ENCODE measurements around the gene EMP1.
A peak's percentile ranks its signal among the peaks of the same experiment; 100 is the strongest.

EMP1 gene, protein sequence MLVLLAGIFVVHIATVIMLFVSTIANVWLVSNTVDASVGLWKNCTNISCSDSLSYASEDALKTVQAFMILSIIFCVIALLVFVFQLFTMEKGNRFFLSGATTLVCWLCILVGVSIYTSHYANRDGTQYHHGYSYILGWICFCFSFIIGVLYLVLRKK

GRCh38 chr12:13196130-13196921 is at the start of gene EMP1:
Gene EMP1 (plus strand): TSS chr12:13196726. CDS start chr12:13211511, 14,785 bp downstream.
- peak; percentile 100 for DNase-seq (ENCODE audit: low spot score)

GRCh38 chr12:13147688-13148484 is 48.6 kb upstream of the EMP1 start:
- DNase-seq (ENCODE audit: low spot score), result no peak

GRCh38 chr12:13148485-13148847 is 48.1 kb upstream of the EMP1 start:
- DNase-seq (ENCODE audit: low spot score), result no peak

DNA sequence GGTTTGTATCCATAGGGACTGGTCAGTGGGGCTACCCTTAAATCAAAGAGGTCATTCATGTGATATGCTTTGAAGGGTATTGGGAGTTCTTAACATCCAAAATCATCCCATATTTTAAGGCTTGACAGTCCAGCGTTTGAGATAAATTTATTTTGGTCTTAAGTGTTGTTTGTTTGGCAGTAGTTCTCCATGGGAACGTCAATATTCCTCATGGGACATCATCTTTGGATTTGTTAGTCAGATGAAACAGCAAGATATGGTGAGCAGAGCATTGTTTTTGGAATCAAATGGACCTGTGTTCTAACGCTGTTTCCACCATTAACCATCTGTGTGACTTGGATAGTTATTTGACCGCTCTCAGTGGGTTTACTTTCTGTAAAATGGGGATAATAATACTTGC is 47.1 kb upstream of the EMP1 start:
- no peak for DNase-seq (ENCODE audit: low spot score)

DNA sequence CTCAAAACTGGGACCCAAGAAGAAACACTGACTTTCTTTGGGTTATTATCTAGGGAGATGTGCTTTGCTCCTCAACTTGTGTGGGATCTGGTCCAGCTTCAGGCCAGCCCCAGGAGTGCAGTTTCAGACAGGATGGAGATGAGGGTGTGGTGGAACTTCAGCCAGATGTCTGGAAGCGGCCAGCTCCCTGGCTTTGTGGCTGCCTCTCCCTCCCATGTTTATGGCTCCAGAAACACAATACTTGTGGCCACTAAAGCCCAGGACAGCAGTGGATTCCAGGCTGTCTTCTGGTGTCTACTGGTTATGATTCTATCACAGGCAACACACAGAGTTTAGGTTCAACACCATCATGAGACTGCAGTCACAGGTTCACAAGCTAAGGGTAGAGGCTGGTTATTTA is 44.2 kb upstream of the EMP1 start:
- DNase-seq (ENCODE audit: low spot score), result no peak

DNA sequence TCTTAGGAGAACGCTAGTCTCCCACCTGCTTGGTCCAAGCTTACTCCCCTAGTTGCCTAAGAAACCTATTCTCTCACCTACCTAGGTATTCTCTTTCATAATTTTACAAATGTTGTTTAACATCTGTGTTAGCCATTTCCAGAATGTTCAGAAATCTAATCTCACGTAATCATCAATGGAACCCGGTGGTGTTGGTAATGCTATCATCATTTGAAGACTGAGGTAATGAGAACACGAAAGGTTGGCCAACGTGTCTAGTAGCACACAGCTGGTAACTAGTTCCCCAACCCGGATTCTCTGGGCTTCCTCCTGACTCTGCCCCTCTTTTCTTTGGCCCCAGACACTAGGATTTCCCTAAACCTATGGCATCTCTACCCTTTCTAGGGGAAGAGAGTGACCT is 43.8 kb upstream of the EMP1 start:
- DNase-seq (ENCODE audit: low spot score), result no peak

DNA sequence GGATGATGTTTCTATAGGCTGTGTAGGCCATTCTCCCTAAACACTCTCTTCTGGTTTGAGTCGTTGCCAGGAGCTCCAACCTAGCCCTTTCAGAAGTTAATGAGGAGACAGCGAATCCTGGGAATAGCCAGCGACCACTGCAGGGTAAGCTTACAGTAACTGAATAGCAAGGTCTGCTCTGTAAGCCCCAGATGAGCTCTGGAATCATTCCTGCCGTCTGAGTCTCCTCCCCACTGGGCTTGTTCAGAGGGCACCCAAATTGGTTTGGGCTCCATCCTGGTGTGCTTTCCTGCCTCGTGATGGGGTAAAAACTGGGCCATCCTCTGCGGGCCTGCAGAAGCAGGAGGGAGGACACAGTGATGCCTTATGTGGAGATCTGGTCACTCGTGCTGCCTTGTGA is 43.3 kb upstream of the EMP1 start:
- no peak for DNase-seq (ENCODE audit: low spot score)

GRCh38 chr12:13154027-13154538 is 42.4 kb upstream of the EMP1 start:
- DNase-seq (ENCODE audit: low spot score), result no peak

DNA sequence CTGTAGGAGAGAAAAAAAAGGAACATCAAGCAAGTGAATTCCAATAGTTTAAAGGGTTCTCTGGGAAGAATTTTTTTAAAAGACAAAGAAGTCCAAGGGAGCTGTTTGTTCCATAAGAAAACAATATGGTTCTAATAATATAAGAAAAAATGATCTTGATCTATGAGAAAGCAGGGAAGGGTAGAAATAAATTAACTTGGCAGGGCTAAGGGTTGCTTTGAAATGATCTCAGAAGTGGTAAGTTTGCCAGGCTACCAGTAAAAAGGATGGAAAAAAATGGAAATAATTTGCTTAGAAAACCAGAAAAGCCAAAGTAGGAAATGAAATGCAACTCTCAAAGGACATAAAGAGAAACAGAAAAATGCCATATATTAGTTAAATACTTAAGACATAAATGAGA is 41.7 kb upstream of the EMP1 start:
- DNase-seq (ENCODE audit: low spot score), result no peak

DNA sequence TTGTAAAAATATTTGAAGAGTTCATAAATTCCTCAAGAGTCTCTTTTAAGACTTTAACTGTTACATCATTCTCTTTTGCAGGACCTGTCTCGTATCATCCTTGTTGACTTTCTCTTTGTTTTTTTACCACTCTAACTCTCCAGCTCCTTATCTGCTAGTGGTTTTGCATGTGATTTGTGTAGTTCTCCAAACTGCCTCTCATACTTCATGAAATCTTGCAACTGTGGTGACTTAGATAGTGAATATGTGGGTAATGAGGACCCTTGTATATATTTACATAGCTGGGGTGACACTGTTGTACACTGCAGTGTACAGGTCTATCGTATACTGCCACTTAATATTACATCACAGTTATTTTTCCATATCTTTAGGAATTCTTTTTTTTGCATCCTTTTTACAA is 40.2 kb upstream of the EMP1 start:
- no peak for DNase-seq (ENCODE audit: low spot score)

GRCh38 chr12:13161172-13161571 is 35.4 kb upstream of the EMP1 start:
- DNase-seq (ENCODE audit: low spot score), result no peak

- DNase-seq (ENCODE audit: low spot score), result no peak
These were observed 33.6 kb upstream of the EMP1 start for GRCh38 chr12:13162904-13163303.

DNA sequence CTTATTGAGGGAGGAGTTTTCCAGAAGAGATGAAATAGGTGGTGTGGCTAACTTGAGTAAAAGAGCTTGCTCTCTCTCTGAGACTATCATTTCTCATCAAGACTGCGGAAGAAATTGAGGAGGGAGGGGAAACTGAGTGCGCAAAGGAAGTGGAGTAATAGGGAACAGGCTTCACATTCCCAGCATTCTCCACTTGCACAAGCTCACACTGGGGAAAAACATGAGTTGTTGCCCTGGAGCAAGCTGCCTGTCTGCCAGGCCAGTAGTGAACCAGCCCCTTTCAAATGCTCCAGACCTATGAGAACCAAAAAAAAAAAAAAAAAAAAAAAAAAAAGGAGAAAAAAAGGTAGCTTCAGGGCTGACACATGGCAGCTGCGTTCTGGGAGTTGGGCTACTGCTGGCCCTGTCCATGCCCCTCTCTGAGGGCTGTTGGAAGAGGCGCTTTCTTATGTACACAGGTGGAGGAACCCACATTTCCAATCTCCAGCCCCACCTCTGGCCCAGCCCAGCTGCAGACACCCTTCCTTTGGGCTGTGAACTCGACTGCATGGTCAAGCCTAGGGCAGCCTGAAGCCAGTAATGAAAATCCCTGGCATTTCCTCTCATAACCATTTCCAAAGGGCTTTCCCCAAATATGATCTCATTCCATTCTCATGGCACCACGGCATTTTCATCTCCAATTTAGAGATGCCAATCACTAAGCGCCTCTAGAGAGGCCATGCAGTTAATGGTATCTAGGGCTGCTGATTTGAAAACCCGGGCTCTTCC is 32.5 kb upstream of the EMP1 start:
- DNase-seq (ENCODE audit: low spot score), result no peak

- no peak for DNase-seq (ENCODE audit: low spot score)
These were observed 31.5 kb upstream of the EMP1 start for GRCh38 chr12:13164921-13165616.

GRCh38 chr12:13165617-13166041 is 30.9 kb upstream of the EMP1 start:
- DNase-seq (ENCODE audit: low spot score), result peak; percentile 87

GRCh38 chr12:13167226-13167625 is 29.3 kb upstream of the EMP1 start:
- peak; percentile 75 for DNase-seq (ENCODE audit: low spot score)

DNA sequence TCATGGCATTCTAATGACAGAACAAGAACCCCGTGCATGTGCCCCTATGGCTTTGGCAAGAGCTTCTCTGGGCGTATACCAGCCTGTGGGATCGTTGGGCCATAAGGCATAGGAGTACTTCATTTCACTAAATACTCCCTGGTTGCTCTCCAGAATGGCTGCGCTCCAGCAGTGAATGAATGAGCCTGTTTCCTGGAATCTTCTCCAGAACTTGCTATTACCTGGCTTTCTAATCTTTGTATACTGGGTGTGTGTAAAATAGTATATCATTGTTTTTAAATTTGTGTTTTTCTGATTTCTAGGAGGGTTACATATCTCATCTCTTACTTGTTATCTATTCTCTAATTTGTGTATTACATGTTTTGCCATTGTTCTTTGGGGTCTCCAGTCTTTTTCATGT is 28.6 kb upstream of the EMP1 start:
- no peak for DNase-seq (ENCODE audit: low spot score)

DNA sequence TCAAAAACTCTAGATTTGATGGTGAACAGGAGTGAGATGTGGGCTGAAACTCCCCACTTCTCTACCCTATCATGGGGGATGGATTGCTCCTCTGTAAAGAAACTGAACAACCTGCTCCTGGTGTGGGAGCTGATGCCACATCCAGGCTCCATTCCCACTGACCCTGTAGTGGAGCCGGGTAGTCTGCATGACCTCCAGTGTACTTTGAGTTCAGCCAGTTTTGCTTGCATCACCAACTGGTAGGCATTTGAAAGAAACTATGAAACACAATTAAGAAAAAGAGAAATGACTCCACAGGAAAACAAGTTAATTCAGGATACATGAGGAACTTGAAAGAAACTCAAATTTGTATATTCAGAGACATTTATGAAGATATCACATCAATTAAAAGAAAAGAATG is 27.3 kb upstream of the EMP1 start:
- DNase-seq (ENCODE audit: low spot score), result no peak

GRCh38 chr12:13170892-13171490 is 25.5 kb upstream of the EMP1 start:
- no peak for DNase-seq (ENCODE audit: low spot score)

- DNase-seq (ENCODE audit: low spot score), result peak; percentile 85
These were observed 24.3 kb upstream of the EMP1 start for GRCh38 chr12:13171921-13172859.
